Mammary epithelial cell (primary cell): ENCODE measurements around the gene CTAGE15.
"Not testable (repeated sequence)": the region's sequence is repeated elsewhere in the genome, so short reads cannot be mapped to it uniquely, and the experiment has no call there.

Experiments
- CTCF ChIP-seq, 2 donors: IDR thresholded peaks in 1 of 2; conservative IDR thresholded peaks in 1 of 2; 2 replicates each; pipeline ENCODE4 v1.5.1; 2011 to 2012; ENCODE audit warnings: inconsistent platforms in 2 of 2, low read length in 2 of 2, mild to moderate bottlenecking in 2 of 2, control low read depth in 1 of 2, low read depth in 1 of 2; ENCODE audit not compliant: insufficient read depth in 1 of 2; ENCODE audit errors: extremely low read depth in 1 of 2
- EZH2 ChIP-seq: IDR thresholded peaks from 2 replicates; pipeline ENCODE4 v1.6.1; 2012; ENCODE audit warnings: low read length, inconsistent platforms, borderline replicate concordance

- not testable (repeated sequence) for TF ChIP-seq CTCF (conservative IDR thresholded peaks at IDR 0.05 in 1 of 2, IDR thresholded peaks at IDR 0.05 in 1 of 2; ENCODE audit: extremely low read depth in 1 of 2, insufficient read depth in 1 of 2, low read depth in 1 of 2, low read length in 2 of 2); EZH2
Observed at GRCh38 chr7:143615545-143615944, 43.9 kb downstream of the CTAGE15 start.
